B cell (primary cell): ENCODE results near the gene SLC7A5. TPM values are rescaled to one million over a fixed set of nuclear protein-coding genes. Genes with fewer than 3 reads are reported as not detected.

Source experiments
- ATAC-seq: fragments of 200-7000 bp; cut with Tn5 transposase; one replicate; pipeline ENCODE4 v1.10.0; 2021; ENCODE audit warnings: low read depth, mild to moderate bottlenecking, moderate number of reproducible peaks, moderate library complexity
- CTCF ChIA-PET: fragments of 350-600 bp; sonication (Branson Sonifier 250); formaldehyde crosslinking; loops from one replicate; lab custom pipeline; 2021; ENCODE audit warnings: antibody characterized with exemption, inconsistent platforms; lab: Charles Lee
- POLR2A ChIA-PET: fragments of 350-600 bp; sonication (Branson Sonifier 250); formaldehyde crosslinking; loops from one replicate; lab custom pipeline; 2021; ENCODE audit warnings: antibody characterized with exemption; lab: Charles Lee
- DNase-seq: peaks from one replicate; pipeline ENCODE4 v3.0.0; 2013
- H2AFZ ChIP-seq: 2 replicates; pipeline ENCODE4 v1.6.1; 2012; ENCODE audit warnings: mild to moderate bottlenecking, low read depth, low read length; ENCODE audit not compliant: insufficient read depth, poor library complexity, severe bottlenecking
- H3K27ac ChIP-seq, 2 donors: 1 replicate in 1 of 2; 2 replicates in 1 of 2; pipeline ENCODE4 v1.5.1; 2012 to 2013; ENCODE audit warnings: low read length in 2 of 2, mild to moderate bottlenecking in 2 of 2, moderate library complexity in 1 of 2
- H3K27me3 ChIP-seq, 4 experiments: fragments of 200-600 bp in 1 of 4; sonication (generic) in 1 of 4; replicated peaks in 1 of 4; 1 replicate in 2 of 4; 2 replicates in 2 of 4; pipeline versions ENCODE4 v1.6.1 to v1.7.0; 2013 to 2016; ENCODE audit warnings: low read length in 3 of 4, mild to moderate bottlenecking in 2 of 4, mixed read lengths in 1 of 4, moderate library complexity in 1 of 4; ENCODE audit not compliant: insufficient read depth in 4 of 4, control insufficient read depth in 3 of 4; ENCODE audit errors: control extremely low read depth in 1 of 4
- H3K36me3 ChIP-seq, 2 experiments: replicated peaks in 1 of 2; 1 replicate in 1 of 2; 2 replicates in 1 of 2; pipeline versions ENCODE4 v1.6.1 to v1.7.1; 2013; ENCODE audit warnings: low read length in 1 of 2; ENCODE audit not compliant: insufficient read depth in 2 of 2, control insufficient read depth in 1 of 2; ENCODE audit errors: control extremely low read depth in 1 of 2, extremely low read depth in 1 of 2
- H3K4me1 ChIP-seq, 2 donors: fragments of 200-600 bp in 1 of 2; sonication (generic) in 1 of 2; 1 replicate in 1 of 2; 2 replicates in 1 of 2; pipeline versions ENCODE4 v1.5.1 to v1.6.1; 2013 to 2017; ENCODE audit warnings: low read length in 2 of 2; ENCODE audit not compliant: control insufficient read depth in 2 of 2, insufficient read depth in 2 of 2
- H3K4me2 ChIP-seq: replicated peaks from 2 replicates; pipeline ENCODE3; 2012; ENCODE audit warnings: mild to moderate bottlenecking, low read depth, low read length; ENCODE audit not compliant: poor library complexity, severe bottlenecking
- H3K4me3 ChIP-seq, 5 experiments: fragments of 200-600 bp in 1 of 5; sonication (generic) in 1 of 5; 1 replicate in 3 of 5; 2 replicates in 2 of 5; pipeline versions ENCODE4 v1.5.1 to v1.7.0; 2011 to 2016; ENCODE audit warnings: low read length in 4 of 5, mild to moderate bottlenecking in 4 of 5, low read depth in 2 of 5, control low read depth in 1 of 5, moderate library complexity in 1 of 5; ENCODE audit not compliant: insufficient read depth in 1 of 5; ENCODE audit errors: control extremely low read depth in 1 of 5, extremely low read depth in 1 of 5
- H3K79me2 ChIP-seq: fragments of 200-600 bp; sonication (generic); one replicate; pipeline ENCODE4 v1.6.0; 2016; ENCODE audit warnings: low read length; ENCODE audit not compliant: control insufficient read depth, insufficient read depth
- H3K9ac ChIP-seq: fragments of 200-600 bp; sonication (generic); 2 replicates; pipeline ENCODE4 v1.6.1; 2017; ENCODE audit warnings: mild to moderate bottlenecking, low read length, moderate library complexity
- H3K9me3 ChIP-seq, 3 donors: one replicate each; pipeline versions ENCODE4 v1.6.1 to v1.7.1; 2013; ENCODE audit warnings: low read length in 2 of 3; ENCODE audit not compliant: control insufficient read depth in 2 of 3, insufficient read depth in 1 of 3; ENCODE audit errors: control extremely low read depth in 1 of 3
- H4K20me1 ChIP-seq: 2 replicates; pipeline ENCODE4 v1.6.0; 2012; ENCODE audit warnings: mild to moderate bottlenecking, low read length; ENCODE audit not compliant: insufficient read depth, control insufficient read depth, poor library complexity, severe bottlenecking
- H3K27ac Mint-ChIP-seq: one replicate; pipeline ENCODE4 v1.8.0; 2021; ENCODE audit warnings: mixed read lengths
- H3K27me3 Mint-ChIP-seq: one replicate; pipeline ENCODE4 v1.8.0; 2021; ENCODE audit warnings: mixed read lengths
- H3K4me1 Mint-ChIP-seq: one replicate; pipeline ENCODE4 v1.8.0; 2021; ENCODE audit warnings: mixed read lengths
- H3K4me3 Mint-ChIP-seq: one replicate; pipeline ENCODE4 v1.8.0; 2021; ENCODE audit warnings: mixed read lengths
- H3K9me3 Mint-ChIP-seq: one replicate; pipeline ENCODE4 v1.8.0; 2022; ENCODE audit warnings: mixed read lengths; ENCODE audit not compliant: insufficient read depth
- CTCF ChIP-seq: fragments of 200-600 bp; IDR thresholded peaks from one replicate; pipeline ENCODE4 v1.8.0; 2022; ENCODE audit warnings: antibody characterized with exemption, mild to moderate bottlenecking
- EZH2 ChIP-seq: IDR thresholded peaks from 2 replicates; pipeline ENCODE4 v1.6.1; 2012; ENCODE audit warnings: borderline replicate concordance, low read depth, mild to moderate bottlenecking, moderate library complexity, low read length; ENCODE audit not compliant: insufficient read depth, poor library complexity, severe bottlenecking
- WGBS: methylation state at CpG from one replicate; pipeline ENCODE4 v1.1.5; 2013; ENCODE audit warnings: missing lambda C conversion rate; ENCODE audit not compliant: insufficient coverage; 5-methylcytosine and 5-hydroxymethylcytosine counted together
- intact Hi-C: fragments of 100-400 bp; cut with micrococcal nuclease; formaldehyde crosslinking; loops from one replicate; pipeline ENCODE4 v1.10.0; 2022
- polyA plus RNA-seq: library from polyadenylated mRNA; depleted of rRNA; stranded (reverse); fragments of >200 nt; gene quantifications from 2 replicates; pipeline ENCODE4 v1.2.3, GENCODE V29; 2012
- total RNA-seq, 2 donors: library from RNA; stranded (reverse); fragments of 120-200 nt in 1 of 2; gene quantifications; 1 replicate in 1 of 2; 2 replicates in 1 of 2; pipeline versions ENCODE4 v1.2.3 to v1.2.4, GENCODE V29; 2013 to 2022

SLC7A5 gene
- total and polyA plus RNA-seq, 2 donors (not counting 1 experiment from before 2014, with no cell fraction given), result 2.5 to 20.9 TPM

GRCh38 chr16:87821376-87822107 lies 47.8 kb downstream of the SLC7A5 start:
- peaks cover 3% of the 10 kb centered on the region for H3K4me1 Mint-ChIP-seq
- Histone ChIP-seq H3K9ac (no peak overlapping the region), H4K20me1 (no peaks in the 10 kb centered on the region), H3K79me2 (no peaks in the 10 kb centered on the region), H3K4me1 (peaks cover 2 to 5% of the 10 kb centered on the region in 2 donors), H3K36me3 (no peaks in the 10 kb centered on the region), H2AFZ (peak overlapping the region; percentile 38), H3K4me3 (no peak overlapping the region), H3K4me2 (no peak overlapping the region), H3K27ac (no peak overlapping the region), H3K27me3 (peaks cover 0 to 2% (median 0%) of the 10 kb centered on the region in 4 experiments), H3K9me3 (peaks cover 0 to 25% (median 17%) of the 10 kb centered on the region in 3 donors)
- CTCF ChIA-PET, result interaction anchor here (0.8 to 1.6 kb wide), 3 partner anchors 28 to 42 kb away, joined by 3 to 5 read pairs (median 3); no protein-coding TSS in a partner anchor
- 48% methylated on average over 16 of the region's 18 CpGs for WGBS
- H3K27me3 Mint-ChIP-seq, result peaks cover 3% of the 10 kb centered on the region
- no peaks in the 10 kb centered on the region for H3K9me3 Mint-ChIP-seq
- no peak overlapping the region for H3K27ac Mint-ChIP-seq
- intact Hi-C loops, result no loop called here
- no peak for ATAC-seq
- TF ChIP-seq EZH2 (no peak), CTCF (no peak)
- POLR2A ChIA-PET, result no interaction called here
- no peak overlapping the region for H3K4me3 Mint-ChIP-seq
- no peak for DNase-seq

DNA sequence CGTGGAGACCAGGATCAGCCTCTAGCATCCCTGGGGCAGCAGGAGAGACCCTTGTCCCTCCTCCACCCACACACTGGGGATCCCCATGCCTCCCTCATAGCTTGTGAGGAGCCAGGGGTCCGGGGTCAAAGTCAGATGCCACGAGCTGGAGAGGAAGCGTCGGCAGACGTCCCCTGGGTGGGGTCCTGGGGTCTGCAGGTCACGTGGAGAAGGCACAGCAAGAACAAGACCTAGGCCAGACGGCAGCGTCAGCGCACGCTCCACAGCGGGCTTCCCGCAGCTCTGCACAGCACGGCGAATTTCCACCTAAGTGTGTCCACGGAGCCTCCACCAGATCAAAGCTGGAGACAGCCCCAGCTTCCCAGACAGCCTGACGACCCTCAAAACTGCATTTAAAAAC lies 49.3 kb downstream of the SLC7A5 start:
- intact Hi-C loops, result no loop called here
- H3K9me3 ChIP-seq, result peaks cover 0 to 29% (median 21%) of the 10 kb centered on the region in 3 donors
- Mint-ChIP-seq H3K9me3 (no peaks in the 10 kb centered on the region), H3K4me1 (peaks cover 3% of the 10 kb centered on the region), H3K4me3 (no peak overlapping the region), H3K27me3 (peaks cover 3% of the 10 kb centered on the region), H3K27ac (no peak overlapping the region)
- ATAC-seq (no peak), DNase-seq (no peak)
- POLR2A ChIA-PET, result no interaction called here
- no peak overlapping the region for H3K27ac ChIP-seq
- no peaks in the 10 kb centered on the region for H4K20me1 ChIP-seq
- CTCF ChIA-PET, result interaction anchor here (1.2 kb wide), 1 partner anchor 30 kb away, joined by 3 read pairs; no protein-coding TSS in a partner anchor
- WGBS, result 95% methylated on average over 17 of the region's 17 CpGs
- H3K4me3 ChIP-seq, result no peak overlapping the region
- no peak overlapping the region for H3K9ac ChIP-seq
- H3K79me2 ChIP-seq, result no peaks in the 10 kb centered on the region
- H3K27me3 ChIP-seq, result peaks cover 0 to 5% (median 0%) of the 10 kb centered on the region in 4 experiments
- H3K36me3 ChIP-seq, result no peaks in the 10 kb centered on the region
- peaks cover 2 to 5% of the 10 kb centered on the region in 2 donors for H3K4me1 ChIP-seq
- no peak for TF ChIP-seq EZH2
- no peak for TF ChIP-seq CTCF
- H2AFZ ChIP-seq, result no peak overlapping the region
- no peak overlapping the region for H3K4me2 ChIP-seq
